PFSK-1 (cell line): ENCODE data around the gene LIMS1.

ENCODE experiments used
- POLR2AphosphoS5 ChIP-seq: IDR thresholded peaks from 2 replicates; pipeline ENCODE4 v1.6.1; 2012; ENCODE audit warnings: low read depth, mild to moderate bottlenecking, control low read depth, low read length, moderate library complexity
- SIN3A ChIP-seq: IDR thresholded peaks from 2 replicates; pipeline ENCODE4 v1.6.1; 2012; ENCODE audit warnings: mild to moderate bottlenecking, low read length, moderate library complexity, borderline replicate concordance; ENCODE audit not compliant: insufficient read depth
- TAF1 ChIP-seq: IDR thresholded peaks from 2 replicates; pipeline ENCODE4 v1.6.1; 2012; ENCODE audit warnings: low read length, control low read depth, borderline replicate concordance; ENCODE audit not compliant: insufficient read depth
- TF ChIP-seq, protein P1 (sequence below), 2 experiments: IDR thresholded peaks; 2 replicates each; pipeline versions ENCODE4 v1.6.1 to v1.8.0; 2011 to 2012; ENCODE audit warnings: low read depth in 2 of 2, low read length in 2 of 2, control low read depth in 1 of 2, inconsistent platforms in 1 of 2, mild to moderate bottlenecking in 1 of 2, moderate library complexity in 1 of 2; ENCODE audit not compliant: insufficient read depth in 1 of 2

DNA sequence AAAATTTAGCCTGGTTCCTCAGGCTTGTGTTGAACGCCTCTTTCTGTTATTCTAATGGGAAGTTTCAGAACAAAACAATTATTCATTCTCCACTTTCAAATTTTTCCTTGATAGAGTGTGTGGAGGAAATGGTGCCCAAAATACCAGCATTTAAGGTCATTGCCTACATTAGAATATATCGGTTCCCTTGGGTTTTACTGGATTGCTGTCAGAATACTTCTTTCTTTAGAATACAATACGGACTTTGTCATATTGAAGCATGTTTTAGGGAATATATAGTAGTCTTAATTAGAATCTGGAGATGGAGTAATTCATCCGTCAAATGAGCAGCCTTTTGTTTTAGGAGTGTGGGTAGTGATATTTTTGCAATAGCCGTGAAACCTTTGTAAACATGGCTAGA lies 13.3 kb downstream of the LIMS1 start:
- TF ChIP-seq, protein P1, sequence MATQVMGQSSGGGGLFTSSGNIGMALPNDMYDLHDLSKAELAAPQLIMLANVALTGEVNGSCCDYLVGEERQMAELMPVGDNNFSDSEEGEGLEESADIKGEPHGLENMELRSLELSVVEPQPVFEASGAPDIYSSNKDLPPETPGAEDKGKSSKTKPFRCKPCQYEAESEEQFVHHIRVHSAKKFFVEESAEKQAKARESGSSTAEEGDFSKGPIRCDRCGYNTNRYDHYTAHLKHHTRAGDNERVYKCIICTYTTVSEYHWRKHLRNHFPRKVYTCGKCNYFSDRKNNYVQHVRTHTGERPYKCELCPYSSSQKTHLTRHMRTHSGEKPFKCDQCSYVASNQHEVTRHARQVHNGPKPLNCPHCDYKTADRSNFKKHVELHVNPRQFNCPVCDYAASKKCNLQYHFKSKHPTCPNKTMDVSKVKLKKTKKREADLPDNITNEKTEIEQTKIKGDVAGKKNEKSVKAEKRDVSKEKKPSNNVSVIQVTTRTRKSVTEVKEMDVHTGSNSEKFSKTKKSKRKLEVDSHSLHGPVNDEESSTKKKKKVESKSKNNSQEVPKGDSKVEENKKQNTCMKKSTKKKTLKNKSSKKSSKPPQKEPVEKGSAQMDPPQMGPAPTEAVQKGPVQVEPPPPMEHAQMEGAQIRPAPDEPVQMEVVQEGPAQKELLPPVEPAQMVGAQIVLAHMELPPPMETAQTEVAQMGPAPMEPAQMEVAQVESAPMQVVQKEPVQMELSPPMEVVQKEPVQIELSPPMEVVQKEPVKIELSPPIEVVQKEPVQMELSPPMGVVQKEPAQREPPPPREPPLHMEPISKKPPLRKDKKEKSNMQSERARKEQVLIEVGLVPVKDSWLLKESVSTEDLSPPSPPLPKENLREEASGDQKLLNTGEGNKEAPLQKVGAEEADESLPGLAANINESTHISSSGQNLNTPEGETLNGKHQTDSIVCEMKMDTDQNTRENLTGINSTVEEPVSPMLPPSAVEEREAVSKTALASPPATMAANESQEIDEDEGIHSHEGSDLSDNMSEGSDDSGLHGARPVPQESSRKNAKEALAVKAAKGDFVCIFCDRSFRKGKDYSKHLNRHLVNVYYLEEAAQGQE (IDR thresholded peaks at IDR 0.05; ENCODE audit: insufficient read depth in 1 of 2, low read depth in 2 of 2, low read length in 2 of 2), result no peak
- TF ChIP-seq POLR2AphosphoS5 (no peak), TAF1 (no peak), SIN3A (no peak)
